HG03571 (cell line): ENCODE data around the gene MAP3K4.
"Not testable (repeated sequence)": the region's sequence is repeated elsewhere in the genome, so short reads cannot be mapped to it uniquely, and the experiment has no call there.

Experiments
- ATAC-seq: cut with Tn5 transposase; IDR thresholded peaks from one replicate; pipeline ENCODE4 v1.9.1; 2021; ENCODE audit not compliant: unreplicated experiment

The MAP3K4 gene

DNA sequence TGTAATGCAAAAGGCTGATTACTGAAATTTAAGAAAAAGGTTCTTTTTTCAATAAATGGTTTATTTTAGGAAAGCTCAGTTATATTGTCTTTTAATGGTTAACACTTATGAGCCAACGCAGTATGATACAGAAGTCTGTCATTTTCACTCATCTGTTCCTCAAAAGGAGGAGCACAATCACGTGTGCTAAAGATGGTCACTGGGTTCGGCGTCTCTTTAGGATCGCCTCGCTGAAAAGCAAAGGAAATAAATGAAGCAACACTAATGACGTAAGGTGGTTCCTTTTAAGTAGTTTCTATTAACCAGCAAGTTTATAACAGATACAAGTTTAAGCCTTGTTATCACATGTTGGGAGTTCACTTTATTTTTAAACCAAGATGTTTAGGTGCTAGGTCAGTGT is 125.7 kb downstream of the MAP3K4 start:
- no peak for ATAC-seq

DNA sequence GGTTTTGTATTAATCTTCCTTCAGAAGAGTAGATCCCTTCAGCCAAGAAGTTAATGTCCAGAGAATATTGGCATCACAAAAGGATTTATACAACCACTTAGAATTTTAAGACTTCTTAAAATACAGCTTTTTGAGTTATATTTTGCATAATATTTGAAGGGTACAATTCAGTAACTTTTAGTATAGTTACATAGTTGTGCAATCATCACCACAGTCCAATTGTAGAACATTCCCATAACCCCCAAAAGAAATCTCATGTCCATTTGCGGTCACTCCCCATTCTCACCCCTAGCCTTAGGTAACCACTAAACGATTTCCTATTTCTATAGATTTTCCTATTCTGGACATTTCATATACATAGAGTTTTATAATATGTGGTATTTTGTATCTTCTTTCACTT is 126.4 kb downstream of the MAP3K4 start:
- no peak for ATAC-seq

DNA sequence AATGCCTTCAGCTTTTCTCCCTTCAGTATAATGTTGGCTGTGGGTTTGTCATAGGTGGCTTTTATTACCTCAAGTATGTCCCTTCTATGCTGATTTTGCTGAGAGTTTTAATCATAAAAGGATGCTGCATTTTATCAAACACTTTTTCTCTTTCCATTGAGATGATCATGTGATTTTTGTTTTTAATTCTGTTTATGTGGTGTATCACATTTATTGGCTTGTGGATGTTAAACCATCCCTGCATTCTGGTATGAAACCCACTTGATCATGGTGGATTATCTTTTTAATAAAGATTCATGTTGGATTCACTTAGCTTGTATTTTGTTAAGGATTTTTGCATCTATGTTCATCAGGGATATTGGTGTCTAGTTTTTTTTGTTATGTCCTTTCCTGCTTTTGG is 131.8 kb downstream of the MAP3K4 start:
- not testable (repeated sequence) for ATAC-seq

DNA sequence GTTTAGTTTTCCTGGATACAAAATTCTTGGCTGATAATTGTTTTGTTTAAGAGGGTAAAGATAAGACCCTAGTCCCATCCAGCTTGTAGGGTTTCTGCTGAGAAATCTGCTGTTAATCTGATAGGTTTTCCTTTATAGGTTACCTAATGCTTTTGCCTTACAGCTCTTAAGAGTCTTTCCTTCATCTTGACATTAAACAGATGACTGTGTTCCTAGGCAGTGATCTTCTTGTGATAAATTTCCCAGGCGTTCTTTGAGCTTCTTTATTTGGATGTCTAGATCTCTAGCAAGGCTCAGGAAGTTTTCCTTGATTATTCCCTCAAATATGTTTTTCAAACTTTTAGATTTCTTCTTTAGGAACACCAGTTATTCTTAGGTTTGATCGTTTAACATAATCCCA is 134.0 kb downstream of the MAP3K4 start:
- ATAC-seq, result no peak

DNA sequence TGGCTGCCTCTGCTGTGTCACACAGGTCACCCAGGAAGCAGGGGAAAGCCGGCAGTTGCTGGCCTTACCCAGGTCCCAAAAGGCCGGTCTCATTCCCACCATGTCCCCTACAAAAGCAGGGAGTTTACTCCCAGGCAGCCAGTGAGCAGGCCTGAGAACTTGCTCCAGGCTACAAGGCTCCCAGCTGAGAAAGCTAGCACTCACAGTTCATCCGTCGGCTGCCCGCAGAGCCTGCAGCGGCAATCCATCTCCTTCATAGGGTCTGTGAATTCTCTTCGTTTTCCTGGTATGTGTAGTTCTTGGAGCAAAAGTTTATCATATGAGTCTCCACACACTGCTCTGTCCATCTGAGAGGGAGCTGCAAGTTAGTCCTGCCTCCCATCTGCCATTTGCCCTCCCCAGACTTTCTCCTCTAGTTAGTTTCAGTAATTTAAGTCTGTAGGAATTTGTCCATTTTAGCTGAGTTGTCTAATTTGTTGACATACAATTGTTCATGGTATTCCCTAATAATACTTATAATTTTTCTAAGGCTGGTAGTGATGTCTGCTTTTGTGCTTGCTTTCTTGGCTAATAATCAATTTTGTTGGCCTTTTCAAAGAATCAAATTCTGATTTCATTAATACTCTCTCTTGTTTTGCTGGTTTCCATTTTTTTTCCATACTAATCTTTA is 135.6 kb downstream of the MAP3K4 start:
- no peak for ATAC-seq

DNA sequence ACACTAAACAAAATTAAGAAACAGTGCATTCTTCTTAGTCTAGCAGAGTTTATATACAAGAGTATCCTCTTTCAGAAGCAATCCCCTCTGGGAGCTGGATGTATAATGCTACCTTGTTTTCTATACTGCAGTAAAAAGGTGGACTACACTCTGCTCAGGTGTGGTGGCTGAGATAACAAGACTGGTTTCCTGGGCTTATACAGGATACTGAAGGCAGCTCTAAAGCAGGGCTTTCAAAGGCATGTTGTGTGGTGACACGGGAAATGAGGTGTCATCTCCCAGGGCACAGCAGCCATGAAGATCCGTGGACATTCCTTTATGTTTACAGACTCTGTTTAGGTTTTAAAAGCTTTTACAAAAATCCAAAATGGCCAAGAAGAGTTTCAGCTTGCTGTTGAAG is 136.7 kb downstream of the MAP3K4 start:
- ATAC-seq, result no peak

DNA sequence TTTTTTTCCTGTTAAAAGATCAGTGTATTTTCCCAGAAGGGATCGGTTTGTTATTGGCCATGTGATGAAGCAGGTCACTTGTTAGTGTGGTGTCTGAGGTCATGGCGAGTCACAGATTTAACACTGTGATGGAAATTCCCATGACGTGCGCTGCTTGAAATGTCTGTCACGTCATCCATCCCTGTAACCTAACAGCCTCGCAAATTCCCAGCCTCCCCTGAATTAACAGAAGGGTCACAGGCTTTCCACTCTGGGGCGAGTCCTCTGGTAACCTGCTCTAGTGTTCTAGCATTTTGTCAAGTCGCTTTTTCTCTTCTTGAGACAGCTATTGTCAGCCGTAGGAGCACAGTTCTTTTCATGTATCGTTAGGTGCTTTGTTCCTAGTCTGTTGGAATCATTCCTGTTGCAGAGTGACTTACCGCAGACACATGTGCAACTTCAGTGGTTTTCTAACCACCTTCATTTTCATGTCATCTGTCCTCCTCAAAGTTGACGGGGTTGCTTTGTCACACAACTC is 137.2 kb downstream of the MAP3K4 start:
- ATAC-seq, result no peak

DNA sequence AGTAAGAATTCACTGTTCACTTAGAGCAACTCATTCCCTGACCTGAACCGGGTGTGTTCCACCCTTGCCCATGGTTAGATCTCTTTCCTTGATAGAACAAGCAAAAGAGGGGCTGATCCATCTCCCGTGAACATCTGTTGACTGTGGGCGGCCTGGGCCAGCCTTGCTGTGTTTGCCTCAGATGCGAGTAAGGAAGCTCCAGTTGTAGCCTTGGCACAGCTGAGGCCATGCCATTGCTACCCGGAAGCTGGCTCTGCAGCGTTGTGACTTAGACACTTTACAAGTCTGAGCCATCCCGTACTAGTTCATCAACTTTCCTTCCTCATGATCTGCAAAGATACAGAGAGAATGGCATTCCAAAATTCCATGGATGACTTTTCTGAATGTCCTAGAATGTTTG is 139.0 kb downstream of the MAP3K4 start:
- ATAC-seq, result no peak

DNA sequence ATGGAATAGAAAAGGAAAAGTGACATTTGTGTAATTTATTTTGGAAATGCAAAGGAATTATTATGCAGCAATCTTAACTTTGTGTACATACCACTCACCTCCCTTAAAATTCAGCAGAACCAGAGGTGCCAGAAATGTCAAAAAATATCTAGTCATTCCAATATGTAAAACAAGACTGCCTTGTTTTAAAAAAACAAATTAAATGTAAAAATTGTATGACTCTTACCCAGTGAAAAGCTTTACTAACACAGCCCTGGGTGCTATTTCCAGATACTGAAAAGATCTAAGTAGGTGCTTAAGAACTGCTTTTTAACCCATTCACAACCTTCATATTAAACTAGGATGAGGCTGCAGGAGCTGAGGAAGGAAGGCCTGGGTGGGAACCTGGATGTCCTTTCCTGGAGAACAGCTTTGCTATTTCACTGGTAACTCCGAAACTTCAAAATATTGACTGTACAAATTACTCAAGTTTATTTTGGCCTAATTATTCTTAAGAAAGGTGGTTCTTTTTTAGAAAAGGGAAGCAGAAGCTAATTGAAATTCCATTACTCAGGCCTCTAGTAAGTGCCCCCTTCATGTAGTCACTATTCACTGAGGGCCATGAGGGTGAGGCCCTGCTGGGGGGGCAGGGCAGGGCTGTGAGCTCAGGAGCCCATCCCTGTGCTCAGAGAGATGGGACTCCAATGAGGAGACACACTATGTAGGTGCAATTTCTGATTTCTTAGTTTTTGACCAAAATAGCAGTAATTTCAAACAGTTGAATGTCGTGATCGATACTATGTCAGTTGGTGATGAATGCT is 139.6 kb downstream of the MAP3K4 start:
- ATAC-seq, result no peak

DNA sequence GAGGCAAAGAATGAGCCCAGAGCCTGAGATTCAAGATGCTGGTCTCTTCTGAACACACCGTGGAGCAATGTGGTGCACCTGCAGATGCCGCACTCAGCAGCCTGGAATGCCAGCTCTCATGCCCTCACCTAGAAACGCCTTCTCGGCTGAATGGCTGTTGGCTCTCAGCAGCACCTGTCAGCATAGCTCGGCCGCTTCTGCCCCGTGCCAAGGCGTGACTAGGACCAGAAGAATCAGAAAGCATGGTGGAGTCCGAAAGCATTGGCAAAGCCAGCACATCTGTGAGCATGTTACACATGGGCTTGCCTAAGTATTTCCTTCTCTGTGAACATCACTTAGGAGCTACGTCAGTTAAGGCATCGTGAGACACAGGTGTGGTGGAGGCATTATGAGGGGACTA is 140.8 kb downstream of the MAP3K4 start:
- no peak for ATAC-seq

DNA sequence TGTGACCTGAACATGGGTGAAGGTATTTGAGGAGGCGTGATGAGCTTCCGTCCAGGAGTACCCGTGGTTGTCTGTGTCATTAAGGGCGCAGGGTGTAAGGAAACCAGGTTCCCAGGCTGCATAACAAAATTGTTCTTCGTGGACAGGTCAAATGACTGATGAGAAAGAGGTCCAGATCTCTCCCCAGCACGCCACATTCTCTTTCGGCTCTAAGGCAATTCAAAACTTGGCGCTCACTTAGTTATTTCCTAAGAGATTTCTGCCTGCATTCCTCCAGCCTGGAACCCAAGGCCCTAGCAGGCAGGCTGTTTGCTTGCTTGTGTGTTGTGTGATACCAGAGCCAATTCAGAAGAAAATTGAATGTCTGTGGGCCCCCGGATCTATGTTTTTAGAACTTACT is 142.4 kb downstream of the MAP3K4 start:
- ATAC-seq, result no peak

DNA sequence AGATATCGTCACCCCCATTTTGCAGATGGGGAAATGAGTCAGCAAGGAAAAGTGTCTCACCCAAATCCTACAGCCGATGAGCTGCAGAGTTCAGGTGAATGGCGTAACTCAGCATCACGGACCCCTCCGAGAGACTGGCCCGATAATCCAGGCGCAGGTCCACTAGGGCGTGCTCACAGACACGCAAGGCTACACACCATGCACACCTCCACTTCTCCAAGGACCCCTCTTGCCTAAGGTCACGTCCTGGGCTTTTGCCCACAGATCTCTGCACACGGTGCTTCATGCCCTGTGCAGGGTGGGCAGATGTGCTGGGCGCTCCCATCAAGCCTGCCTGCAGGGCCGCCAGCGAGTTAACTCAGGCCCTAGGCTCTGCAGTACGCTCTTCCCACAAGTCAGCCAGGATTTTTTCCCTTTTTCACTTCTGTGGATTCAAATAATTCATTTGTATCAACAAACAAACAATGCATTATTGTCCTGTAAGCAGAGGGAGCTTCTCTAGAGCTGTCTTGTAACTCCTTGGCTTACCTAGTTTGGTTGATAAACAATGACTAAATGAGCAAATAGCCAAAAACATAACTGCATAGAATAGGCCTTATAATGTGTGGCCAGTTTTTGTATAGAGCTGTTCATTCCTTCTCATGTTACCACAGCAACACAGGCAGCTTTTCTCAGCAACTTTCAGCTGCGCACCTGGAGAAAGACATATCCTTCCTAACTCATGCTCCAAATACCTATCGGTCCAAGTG is 143.2 kb downstream of the MAP3K4 start:
- ATAC-seq, result no peak

DNA sequence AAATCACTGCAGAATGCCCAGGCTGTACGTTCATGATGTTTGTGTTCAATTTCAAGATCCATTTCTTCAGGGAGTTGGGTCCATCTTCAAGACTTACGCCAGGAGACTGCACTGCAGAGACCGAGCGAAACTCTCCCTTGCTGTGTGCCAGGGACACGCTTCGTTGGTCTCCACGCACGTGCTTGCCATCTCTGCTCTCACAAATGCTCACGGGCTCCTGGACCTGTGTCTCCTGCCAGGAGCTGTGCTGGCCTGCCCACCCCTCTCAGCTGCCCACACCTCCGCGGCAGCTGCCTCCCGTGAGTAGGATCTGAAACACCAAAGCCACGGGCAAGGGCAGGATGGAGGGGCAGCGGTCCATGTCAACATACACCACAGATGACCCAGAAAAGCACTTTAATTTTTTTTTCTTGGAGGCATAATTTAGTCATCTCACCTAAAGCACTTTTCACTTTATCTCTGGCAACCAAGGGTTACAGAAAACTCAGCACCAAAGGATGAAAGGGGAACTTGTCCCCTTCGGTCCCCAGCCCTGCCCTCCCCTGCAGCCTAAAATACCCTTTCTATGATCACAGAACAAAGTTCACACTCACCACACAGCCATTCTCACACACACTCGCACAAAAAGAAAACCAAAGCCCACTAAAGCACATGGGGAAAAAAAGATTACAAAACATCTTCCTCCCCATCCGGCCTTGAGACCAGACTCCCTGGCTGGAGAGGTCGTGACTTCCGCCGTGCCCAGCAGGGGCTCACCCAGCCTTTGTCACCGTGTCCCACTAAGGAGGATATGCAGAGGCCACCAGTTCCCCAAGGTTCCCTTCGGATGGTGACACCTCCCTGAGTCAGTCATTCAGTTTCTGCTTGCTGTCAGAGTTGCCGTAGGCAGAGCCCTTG is 144.4 kb downstream of the MAP3K4 start:
- no peak for ATAC-seq

DNA sequence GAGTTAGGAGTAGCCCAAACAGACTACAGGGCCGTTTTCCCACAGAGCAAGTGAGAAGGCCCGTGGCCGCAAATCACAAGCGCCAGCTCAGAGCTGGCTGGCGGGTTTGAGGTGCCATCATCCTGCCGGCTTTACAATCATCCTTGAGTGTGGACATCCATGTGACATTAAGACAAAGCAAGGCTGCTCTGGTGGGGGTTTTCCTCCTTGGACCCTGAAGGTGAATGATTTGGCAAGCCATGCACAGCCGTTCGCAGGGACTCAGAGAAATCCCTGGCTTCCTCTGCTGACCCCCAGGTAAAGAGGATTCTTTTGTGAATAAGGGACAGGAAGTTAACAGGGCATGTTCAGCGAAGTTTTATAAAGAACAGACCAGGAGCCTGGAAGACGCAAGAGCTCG is 145.1 kb downstream of the MAP3K4 start:
- ATAC-seq, result no peak

DNA sequence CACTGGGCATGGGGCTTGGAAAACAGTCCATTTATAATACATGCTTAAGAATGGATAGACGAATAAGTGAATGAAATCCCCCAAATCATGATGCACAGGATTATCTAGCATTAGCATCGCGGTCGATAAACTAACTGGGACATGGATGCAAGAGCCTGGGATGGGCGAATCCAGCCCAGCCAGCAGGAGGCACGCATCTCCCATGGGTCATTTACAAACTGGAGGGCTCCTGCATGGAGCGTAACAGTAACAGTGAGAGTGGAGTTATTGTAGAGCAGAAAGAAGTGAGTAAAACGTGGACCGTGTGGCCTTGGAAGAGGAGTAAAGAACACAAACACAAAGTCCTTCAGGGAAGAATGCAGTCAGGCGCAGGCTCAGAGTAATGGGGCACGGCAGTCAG is 145.8 kb downstream of the MAP3K4 start:
- no peak for ATAC-seq

DNA sequence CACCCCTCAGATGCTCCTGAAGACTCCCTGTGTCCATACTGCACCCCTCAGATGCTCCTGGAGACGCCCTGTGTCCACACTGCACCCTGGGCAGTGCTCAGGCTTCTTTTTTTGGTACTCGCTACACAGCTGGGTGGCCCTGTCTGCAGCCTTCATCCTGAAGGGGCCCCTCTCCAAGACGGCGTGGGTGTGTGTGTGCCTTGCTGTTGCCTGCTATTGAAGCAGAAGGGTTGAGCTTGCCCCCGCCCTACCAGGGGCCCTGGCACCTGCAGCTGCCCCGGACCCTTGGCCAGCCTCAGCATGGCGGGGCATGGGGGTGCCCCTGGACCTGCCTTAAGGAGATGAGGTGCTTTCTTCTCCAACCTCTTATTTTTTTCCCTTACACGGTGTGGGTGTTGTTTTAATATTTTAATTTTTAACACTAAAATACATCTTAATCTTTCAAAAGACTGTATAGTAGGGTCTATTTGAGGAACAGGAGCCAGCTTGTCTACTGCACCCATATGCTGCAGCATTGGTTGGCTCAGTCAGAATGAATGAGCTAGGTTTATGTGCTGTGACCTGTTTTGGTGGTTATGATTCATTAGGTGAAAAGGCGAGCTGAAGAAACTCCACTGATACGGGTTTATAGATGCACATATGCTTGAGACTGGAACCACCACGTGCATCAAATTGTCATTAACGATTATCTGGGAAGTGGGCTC is 146.4 kb downstream of the MAP3K4 start:
- no peak for ATAC-seq

DNA sequence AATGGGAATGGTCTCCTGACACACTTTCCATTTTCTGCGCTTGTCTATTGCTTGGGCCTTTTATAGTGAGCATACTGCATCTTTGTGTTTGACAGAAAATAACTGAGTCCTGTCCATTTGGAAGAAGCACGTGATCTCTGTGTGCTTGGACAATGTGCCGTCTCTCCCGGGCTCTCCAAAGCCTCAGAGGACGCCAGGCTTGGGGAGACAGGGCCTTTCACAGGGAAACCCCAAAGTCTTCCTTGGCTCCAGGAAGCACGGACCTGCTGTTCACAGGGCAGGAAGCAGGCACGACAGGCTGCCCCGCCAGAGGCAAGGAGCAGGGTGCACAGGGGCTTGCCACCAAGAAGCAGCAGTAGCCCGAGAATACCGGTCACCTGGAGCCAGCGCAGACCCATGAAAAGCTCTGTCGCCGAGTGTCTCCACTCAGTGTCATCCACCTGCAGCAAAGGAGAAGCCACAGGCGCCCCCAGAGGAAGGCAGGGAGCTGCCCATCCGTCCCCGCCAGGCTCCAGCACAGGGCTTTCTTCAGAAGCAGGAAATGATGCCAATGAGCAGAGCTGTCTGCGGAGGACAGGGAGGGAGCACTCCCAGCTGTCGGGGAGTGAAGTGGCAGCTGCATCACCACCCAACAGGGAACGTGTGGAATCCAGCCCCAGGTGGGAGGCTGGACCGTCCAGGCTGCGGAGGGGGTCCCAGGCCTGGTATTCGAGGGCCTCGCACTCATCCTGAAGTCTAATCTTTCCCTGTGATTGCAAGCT is 147.2 kb downstream of the MAP3K4 start:
- ATAC-seq, result no peak

DNA sequence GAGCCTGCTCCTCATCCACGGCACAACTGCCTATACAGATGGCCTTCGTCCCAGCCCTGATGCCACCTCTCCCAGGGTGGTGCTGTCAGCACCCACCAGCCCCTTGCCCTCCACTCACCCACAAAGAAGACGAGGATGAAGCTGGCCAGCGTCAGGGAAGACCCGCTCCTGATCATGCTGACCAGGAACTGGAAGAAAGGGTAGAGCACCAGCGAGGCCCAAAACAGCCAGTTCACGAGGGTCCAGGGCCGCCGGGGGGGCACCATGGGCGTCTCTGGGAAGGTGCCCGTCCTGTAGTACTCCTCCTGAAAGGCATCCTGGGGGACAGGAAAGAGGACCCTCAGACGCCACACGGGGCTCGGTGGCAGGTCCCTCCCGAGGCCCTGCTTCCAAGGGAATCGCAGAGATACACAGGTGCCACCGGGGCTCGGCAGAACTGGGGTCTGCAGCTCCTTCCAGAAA is 147.8 kb downstream of the MAP3K4 start:
- ATAC-seq, result no peak
